GM21447 (cell line): Measurements from ENCODE around the gene DPPA5.
"Not testable (repeated sequence)": the region's sequence is repeated elsewhere in the genome, so short reads cannot be mapped to it uniquely, and the experiment has no call there.

Experiments
- ATAC-seq: cut with Tn5 transposase; IDR thresholded peaks from one replicate; pipeline ENCODE4 v1.9.1; 2021; ENCODE audit not compliant: unreplicated experiment

The DPPA5 gene, protein sequence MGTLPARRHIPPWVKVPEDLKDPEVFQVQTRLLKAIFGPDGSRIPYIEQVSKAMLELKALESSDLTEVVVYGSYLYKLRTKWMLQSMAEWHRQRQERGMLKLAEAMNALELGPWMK

DNA sequence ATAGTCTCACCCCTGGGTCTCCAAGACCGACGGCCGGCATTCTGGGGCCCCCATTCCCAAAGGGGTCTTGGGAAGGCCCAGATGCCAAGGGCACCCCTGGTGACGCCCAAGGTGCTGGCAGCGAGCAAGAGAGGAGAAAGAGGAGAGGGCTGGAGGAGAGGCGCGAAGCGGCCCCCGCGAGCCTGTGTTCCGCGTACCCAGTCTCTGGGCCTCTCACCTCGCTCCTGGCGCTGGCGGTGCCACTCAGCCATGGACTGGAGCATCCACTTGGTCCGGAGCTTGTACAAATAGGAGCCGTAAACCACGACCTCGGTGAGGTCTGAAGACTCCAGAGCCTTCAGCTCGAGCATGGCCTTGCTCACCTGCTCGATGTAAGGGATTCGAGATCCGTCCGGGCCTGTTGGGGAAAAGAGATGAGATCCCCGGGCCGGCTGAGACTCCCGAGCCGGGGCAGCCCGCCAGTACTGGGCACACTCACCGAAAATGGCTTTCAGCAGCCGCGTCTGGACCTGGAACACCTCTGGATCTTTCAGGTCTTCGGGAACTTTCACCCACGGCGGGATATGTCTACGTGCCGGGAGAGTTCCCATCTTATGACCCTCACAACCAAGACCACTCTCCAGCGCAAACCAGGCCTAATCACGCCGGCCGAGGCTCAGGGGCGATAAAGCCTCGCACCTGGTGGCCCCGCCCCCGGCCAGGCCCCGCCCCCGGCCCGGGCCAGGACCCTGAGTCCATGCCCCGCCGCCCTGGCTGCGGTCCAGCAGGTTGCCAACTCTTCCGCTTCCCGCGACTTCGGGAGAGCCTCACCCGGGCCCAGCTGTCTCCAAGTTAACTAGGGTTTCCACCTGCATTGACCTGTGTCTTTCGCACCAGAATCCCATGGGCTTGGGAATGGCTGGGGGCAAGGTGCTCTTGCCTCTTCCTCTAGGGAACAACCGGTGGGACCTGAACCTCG, at the start of gene DPPA5:
DPPA5 (minus strand) TSS at position 641 of the 958 bp plus-strand sequence; CDS start at position 590, 51 bp downstream.
- ATAC-seq: no peak

DNA sequence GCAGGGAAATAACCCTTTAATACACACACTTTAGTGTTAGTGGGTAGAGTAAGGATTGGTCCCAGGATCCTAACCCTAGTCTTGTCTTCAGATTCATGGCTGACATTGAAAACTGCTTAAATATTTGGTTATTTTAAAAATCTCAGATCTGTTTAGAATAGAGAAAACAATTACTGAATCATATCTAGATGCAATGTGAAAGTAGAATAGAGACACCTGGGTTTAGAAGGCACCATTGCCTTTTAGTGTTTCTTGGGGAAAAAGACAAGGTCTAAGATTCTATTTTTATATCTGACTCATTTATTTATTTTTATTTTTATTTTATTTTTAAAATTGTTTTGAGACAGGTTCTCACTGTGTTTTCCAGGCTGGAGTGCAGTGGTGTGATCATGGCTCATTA, 46.6 kb upstream of the DPPA5 start:
- ATAC-seq: no peak

DNA sequence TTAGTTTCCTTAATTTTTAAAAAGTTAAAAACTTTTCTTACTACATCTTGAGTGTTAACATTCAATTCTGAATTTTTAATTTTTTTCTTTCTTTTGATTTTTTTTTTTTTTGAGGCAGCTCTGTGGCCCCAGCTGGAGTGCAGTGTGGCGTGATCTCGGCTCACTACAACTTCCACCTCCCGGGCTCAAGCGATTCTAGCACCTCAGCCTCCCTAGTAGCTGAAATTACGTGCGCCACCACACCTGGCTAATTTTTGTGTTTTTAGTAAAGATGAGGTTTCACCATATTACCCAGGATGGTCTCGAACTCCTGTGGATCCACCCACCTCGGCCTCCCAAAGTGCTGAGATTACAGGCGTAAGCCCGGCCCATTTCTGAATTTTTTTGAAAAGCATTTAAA, 41.8 kb upstream of the DPPA5 start:
- no peak for ATAC-seq

DNA sequence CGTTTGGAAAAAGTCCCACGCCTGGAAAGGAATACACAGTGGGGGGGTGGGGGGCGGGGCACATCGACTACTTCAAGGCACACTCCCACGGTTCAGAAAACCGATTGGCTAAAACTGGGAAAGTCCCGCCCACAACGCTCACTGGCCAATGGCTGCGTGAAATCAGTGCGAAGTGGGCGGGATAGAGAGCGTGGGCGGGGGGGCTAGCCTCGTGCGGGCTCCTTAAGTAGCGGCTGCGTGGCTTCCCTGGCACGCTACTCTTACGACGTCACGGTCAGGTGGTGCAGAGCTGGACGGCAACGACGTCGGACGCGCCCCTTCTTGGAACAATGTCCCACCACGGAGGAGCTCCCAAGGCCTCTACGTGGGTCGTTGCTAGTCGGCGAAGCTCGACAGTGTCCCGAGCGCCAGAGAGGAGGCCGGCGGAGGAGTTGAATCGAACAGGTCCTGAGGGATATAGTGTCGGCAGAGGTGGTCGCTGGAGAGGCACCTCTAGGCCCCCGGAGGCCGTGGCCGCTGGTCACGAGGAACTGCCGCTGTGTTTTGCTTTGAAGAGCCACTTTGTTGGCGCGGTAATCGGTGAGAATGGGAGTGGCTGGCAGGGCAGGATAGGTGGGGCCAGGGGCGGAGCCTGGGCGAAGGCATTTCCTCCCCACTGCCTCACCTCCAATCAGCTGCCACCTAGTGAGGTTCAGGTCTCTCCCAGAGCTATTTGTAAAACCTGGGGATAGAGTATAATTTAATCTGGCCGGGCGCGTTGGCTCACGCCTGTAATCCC, 40.7 kb upstream of the DPPA5 start, which contains the start of gene DDX43:
DDX43 (plus strand) TSS at position 252 of the 778 bp plus-strand sequence; CDS start at position 330, 78 bp downstream.
- ATAC-seq: no peak

DNA sequence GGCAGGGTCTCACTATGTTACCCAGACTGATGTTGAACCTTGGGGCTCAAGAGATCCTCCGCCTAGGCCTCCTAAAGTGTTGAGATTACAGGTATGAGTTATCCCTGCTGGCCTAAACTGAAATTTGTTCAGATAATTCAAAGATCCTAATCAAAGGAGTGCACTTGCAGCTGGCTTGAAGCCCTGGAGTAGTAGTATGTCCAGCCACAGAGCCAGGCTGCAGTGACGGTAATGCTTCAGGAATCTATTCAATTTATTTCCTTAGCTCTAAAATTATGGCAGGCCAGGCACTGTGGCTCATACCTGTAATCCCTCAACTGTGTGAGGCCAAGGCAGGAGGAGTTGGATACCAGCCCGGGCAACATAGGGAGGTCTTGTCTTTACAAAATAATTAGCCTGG, 39.2 kb upstream of the DPPA5 start:
- no peak for ATAC-seq

DNA sequence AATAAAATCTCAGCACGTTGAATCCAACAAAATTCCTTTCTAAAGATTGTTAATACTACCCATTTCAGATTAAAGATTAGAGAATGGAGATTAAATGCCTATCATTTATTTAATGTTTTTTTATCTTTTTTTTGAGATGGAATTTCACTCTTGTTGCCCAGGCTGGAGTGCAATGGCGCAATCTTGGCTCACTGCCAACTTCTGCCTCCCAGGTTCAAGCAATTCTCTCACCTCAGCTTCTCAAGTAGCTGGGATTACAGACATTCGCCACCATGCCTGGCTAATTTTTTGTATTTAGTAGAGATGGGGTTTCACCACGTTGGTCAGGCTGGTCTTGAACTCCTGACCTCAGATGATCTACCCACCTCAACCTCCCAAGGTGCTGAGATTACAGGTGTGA, 38.1 kb upstream of the DPPA5 start:
- not testable (repeated sequence) for ATAC-seq

DNA sequence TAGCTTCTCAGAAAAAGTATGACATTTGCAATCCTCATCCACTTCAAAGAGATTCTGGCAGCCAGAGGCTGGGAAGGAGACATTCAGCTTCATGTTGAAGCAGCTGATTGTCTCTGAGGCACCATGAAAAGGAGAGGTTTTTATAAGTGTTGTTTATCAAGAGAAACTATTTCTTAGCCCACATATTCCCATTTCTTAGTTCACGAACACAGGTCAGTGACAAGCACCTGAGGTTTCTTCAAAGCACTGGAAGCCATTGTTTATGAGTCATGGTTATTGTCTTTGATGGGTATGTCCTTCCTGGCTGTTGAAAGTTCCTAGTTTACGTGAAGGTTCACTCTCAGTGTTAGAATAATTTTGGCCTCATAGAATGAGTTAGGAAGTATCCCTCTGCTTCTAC, 37.6 kb upstream of the DPPA5 start:
- ATAC-seq: no peak

DNA sequence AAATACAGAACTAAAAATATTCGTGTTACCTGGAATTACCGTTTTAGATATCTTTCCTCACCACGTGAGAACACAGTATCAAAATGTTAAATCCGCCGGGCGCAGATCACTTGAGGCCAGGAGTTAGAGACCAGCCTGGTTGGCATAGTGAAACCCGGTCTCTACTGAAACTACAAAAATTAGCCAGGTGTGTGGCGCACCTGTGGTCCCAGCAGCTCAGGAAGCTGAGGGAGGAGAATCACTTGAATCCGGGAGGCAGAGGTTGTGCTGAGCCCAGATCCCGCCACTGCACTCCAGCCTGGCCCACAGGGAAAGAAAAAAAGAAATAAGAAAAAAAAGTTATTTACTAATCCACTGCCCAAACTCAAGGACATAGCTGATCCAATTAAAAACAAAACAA, 35.8 kb upstream of the DPPA5 start:
- no peak for ATAC-seq

DNA sequence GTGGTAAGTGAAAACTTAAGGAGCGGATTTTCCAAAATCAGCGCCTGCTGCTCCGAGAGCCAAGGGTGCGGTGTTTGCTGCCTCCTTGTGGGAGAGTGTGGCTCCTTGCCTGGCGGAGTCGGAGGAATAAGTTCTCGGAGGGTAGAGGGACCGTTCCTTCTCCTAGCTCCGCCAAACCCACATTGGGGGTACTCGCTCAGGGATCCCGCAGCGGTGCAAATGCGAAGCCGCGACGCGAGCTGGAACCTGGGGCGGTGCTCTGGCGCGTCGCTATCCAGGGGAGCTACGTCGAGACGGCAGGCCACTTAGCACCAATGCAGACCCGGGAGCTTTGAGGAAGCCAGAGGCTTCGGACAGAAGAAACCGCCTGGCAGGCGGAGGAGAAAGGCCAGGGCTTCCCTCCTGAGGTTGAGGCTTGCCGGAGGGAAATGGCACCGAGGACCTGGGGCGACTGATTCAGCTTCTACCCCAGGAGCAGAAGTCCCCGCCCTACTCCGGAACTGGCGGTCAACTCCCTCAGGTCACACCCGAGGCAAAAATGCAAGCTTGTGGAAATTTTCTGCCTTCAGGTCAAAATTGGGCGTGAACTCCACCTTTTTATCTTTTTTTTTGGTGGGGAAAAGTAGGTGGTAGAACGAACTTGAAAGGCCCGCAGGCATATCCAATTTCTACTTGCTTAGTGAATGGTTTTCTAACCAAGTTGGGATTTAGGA, 34.9 kb upstream of the DPPA5 start:
- peak; percentile 91 for ATAC-seq

DNA sequence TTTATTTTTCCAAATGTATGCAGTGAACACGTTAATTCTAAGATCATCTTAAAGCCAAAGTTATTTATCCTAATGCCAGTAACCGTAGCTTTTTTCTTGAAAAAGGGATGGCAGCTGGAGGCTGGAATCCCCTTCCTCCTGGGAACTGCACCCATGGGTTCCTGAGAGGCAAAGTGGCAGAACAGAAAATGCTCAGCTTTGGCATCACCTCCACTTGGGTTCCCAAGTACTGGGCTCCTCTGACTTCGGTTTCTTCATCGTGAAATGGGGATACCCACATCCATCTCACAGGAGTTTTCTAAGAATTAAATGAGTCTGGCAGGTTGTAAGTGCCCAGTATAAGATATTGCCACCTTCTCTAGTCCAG, 34.3 kb upstream of the DPPA5 start:
- ATAC-seq: peak; percentile 19

DNA sequence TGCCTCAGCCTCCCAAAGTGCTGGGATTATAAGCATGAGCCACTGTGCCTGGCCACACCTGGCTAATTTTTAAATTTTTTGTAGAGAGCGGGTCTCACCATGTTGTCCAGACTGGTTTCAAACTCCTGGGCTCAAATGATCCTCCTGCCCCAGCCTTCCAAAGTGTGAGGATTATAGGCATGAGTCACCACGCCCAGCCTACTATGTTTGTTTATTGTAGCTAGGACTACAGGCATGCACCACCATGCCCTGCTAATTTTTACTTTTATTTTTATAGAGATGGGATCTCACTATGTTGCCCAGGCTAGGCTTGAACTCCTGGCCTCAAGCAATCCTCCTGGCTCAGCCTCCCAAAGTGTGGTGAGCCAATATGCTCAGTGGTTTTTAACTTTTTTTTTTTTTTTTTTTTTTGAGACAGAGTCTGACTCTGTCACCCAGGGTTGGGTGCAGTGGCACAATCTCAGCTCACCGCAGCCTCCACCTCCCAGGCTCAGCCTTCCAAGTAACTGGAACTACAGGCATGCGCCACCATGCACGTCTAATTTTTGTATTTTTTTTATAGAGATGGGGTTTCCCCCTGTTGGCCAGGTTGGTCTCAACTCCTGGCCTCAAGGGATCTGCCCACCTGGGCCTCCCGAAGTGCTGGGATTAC, 28.5 kb upstream of the DPPA5 start:
- no peak for ATAC-seq

DNA sequence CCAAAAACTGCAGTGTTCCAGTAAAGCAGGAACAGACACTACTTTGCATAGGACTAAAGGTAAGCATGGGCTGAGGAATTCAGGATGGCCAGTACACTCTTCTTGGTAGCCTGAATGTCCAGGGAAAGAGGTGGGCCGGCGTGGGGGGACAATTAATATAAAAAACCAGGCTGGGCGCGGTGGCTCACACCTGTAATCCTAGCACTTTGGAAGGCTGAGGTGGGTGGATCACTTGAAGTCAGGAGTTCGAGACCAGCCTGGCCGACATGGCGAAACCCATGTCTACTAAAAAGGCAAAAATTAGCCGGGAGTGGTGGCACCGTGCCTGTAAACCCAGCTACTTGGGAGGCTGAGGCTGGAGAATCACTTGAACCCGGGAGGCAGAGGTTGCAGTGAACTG, 27.5 kb upstream of the DPPA5 start:
- ATAC-seq: not testable (repeated sequence)

DNA sequence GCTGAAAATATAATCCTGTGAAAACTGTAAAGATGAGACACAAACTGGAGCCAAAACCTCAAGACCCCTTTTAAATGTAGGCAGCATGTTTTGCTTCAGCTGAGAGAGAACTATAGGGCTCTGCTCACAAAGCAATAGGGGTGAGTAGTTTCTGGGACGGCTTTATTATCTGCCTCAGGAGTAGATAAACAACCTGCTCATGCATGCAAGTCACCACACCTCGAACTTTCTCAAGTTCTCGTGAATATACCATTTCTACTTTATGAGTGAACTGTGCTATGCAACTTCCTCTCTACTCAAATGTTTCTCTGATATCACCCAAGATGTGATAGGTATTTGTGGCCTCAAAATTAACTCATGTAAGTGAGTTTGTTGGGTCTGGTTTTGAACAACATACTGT, 23.1 kb upstream of the DPPA5 start:
- ATAC-seq: no peak

DNA sequence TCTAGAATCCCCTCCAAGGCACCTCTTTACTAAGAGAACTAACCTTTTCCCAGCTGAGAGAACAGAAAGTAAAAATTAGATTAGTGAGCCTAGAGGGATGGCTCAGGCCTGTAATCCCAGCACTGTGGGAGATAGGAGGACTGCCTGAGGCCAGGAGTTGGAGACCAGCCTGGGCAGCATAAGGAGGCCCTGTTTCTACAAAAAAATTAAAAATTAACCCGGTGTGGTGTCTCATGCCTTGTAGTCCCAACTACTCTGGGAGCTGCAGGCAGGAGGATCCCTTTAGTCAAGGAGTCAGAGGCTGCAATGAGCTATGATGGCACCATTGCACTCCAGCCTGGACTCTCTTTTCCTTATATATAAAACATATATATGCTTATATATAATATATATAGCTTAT, 21.1 kb upstream of the DPPA5 start:
- ATAC-seq: no peak

DNA sequence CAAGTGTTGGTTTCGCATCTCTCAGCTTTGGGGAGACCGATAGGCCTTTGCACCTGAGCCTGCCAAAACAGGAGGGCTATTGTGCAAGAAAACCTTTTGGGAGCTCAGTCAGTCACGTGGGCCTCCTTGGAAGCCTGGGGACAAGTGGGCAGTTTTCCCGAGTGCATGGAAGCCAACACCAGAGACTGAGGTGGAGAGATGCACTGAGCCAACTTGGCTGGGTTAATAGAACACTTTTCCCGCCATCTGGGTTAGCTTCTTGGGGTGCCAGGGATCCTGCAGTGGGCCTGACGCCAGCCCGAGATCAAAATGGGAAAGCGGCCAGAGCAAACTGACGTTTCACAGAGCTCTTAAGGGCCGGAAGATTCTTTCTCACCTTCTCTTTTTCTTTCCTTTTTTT, 18.4 kb upstream of the DPPA5 start:
- no peak for ATAC-seq

DNA sequence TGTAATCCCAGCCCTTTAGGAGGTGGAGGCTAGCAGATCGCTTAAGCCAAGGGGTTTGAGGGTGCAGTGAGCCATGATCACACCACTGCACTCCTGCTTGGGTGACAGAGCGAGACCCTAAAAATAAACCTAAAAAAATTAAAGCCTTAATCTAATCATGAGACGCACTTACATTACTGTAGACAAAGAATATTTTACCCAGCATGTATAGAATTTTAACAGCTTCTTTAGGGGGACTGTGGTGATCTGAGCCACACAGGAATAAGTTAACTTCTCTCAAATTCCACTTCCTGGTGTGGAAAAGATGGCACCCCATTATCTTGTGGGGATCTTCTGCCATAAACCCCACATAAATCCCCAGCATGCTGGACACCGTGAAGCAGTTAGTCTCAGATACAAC, 17.9 kb upstream of the DPPA5 start:
- ATAC-seq: no peak

DNA sequence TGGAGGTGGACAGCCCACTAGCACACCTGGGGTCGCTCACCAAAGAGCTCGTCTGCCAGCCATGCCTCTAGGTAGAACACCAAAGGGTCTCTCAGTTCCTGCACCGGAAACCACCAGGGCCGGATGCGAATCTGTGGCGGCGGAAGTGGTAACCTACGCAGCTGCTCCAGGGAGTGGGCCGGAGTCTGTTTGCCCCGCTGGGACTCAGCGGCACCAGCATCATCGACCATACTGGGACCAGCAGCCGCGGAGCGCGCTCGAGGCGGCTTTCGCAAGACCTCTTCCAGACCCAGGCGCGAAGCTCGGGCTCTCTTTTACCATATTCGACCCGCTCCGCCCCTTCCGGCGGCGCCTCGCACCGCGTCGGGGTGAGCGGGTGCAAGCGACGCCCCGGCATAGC, 15.5 kb upstream of the DPPA5 start, which contains the start of gene OOEP:
OOEP (minus strand) TSS at position 335 of the 400 bp plus-strand sequence; CDS start at position 230, 105 bp downstream.
- ATAC-seq: no peak

DNA sequence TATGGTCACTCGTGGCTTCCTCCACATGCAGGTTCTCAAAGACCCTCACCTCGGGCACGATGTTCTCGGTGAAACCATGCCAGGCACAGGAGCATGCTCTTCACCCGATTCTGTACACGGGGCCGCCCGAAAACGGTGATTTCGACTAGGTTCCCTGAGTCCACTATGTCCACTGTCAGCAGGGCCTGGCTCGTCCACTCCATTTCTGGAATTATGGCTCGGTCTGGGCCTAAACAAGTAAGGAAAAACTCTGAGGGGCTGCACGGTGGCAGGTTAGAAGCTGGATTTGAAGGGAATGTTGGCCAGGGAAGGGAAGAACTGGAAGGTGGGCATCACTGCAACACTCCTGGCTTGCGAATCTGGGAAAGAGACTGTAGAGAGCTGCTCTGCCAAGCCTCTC, 15.1 kb upstream of the DPPA5 start:
- no peak for ATAC-seq

DNA sequence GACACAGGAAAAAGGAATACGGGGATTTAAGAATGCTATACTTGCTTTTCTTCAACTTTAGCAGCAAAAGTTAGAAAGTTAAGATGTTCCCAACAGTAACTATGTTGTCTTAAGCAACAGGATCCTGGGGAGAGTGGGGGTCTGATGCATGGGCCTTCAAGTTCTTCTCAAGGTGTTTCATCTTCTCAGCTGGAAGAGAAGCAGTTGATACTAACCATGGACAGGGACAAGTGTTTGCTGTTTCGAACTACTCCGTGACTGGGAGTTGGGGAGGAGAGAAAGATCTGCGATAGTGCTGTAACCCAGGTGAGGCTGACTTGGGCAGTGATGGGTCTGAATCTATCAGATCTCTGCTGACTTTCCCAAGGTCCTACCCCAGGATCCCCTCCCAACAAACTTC, 14.6 kb upstream of the DPPA5 start:
- ATAC-seq: no peak

DNA sequence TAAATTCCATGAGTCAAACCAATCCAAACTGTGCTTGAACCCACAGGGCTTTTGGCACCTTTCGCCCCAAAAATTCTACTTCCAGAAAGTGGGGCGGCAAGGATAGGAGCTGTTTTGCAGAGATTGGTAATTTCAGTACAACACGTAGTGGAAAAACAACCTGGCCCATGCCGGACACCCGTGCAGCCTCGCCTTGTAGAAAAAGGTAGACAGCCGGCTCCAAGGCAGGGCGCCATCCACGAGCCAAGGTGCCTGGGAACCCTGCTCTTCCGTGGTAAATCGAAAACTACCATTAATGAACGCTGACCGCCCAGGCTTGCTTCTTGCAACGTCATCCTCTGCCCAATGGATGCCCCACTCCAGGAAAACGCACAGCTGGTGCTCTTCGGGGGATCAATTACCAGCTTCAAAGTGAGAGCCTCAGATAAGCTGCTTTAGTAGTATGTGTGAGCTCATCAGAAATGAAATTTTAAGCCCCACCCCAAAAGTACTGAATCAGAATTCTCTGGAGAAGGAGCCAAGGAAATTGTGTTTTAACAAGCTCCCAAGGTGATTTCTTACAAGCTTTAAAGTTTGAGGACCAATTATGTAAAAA, 13.8 kb upstream of the DPPA5 start:
- ATAC-seq: no peak
